OCI-M1 (cell line): ENCODE measurements around the gene BLVRB.
"Not testable (repeated sequence)": the region's sequence is repeated elsewhere in the genome, so short reads cannot be mapped to it uniquely, and the experiment has no call there.

Experiments used
- DNase-seq: peaks from one replicate; lab custom pipeline; 2025; lab: John Stamatoyannopoulos, UW

BLVRB gene

GRCh38 chr19:40486017-40486416 is 20.5 kb upstream of the BLVRB start:
- DNase-seq = no peak

DNA sequence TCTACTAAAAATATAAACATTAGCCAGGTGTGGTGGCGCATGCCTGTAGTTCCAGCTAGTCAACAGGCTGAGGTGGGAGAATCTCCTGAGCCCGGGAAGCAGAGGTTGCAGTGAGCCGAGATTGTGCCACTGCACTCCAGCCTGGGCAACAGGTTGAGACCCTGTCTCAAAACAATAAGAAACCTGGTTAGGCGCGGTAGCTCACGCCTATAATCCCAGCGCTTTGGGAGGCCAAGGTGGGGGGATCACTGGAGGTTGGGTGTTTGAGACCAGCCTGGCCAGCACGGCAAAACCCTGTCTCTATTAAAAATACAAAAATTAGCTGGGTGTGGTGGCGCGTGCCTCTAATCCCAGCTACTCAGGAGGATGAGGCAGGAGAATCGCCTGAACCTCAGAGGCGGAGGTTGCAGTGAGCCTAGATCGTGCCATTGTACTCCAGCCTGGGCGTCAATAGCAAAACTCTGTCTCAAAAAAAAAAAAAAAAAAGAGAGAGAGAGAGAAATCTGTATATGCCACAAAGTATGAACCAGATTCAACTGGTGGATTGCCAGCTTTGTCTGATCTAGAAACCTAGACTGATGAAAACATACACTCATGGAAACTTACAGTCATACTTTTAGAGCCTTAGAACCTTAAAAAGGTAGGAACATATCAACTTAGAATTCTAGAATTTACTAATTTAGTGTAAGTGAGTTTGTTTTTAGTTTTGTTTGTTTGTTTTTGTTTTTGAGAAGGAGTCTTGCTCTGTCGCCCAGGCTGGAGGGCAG is 10.5 kb upstream of the BLVRB start:
- DNase-seq = not testable (repeated sequence)

- no peak for DNase-seq
Observed at GRCh38 chr19:40474737-40475136, 9.2 kb upstream of the BLVRB start.

DNA sequence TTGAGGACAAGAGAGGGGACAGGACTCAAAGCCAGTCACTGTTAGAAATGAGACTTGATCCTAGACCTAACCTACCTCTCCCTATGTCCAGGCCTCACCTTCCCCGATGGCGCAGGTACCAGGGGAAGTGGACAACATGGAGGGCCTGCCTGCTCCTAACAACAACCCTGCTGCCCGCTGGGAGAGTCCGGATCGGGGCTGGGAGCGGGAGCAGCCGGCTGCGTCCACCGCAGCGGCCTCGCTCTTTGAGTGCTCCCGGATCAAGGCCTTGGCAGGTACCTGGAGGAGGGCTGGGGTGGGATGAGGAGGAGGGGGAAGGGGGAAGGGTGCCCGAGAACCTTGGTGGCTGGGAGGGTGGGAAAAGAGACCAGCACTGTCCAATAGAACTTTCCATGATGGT is 7.0 kb upstream of the BLVRB start:
- DNase-seq = no peak

- no peak for DNase-seq
Observed at GRCh38 chr19:40471111-40471510, 5.6 kb upstream of the BLVRB start.

DNA sequence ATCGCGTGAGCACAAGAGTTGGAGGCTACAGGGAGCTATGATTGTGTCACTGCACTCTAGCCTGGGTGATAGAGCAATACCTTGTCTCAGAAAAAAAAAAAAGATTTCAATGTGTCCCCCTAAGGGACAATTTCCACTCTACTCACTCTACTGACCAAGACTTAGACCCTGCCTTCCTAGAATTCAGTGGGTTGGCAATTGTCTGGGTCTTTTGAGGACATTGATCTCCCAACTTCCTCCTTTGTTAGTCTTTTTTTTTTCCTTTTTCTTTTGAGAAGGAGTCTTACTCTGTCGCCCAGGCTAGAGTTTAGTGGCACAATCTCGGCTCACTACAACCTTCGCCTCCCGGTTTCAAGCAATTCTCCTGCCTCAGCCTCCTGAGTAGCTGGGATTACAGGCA is 3.5 kb upstream of the BLVRB start:
- DNase-seq = peak; percentile 84

DNA sequence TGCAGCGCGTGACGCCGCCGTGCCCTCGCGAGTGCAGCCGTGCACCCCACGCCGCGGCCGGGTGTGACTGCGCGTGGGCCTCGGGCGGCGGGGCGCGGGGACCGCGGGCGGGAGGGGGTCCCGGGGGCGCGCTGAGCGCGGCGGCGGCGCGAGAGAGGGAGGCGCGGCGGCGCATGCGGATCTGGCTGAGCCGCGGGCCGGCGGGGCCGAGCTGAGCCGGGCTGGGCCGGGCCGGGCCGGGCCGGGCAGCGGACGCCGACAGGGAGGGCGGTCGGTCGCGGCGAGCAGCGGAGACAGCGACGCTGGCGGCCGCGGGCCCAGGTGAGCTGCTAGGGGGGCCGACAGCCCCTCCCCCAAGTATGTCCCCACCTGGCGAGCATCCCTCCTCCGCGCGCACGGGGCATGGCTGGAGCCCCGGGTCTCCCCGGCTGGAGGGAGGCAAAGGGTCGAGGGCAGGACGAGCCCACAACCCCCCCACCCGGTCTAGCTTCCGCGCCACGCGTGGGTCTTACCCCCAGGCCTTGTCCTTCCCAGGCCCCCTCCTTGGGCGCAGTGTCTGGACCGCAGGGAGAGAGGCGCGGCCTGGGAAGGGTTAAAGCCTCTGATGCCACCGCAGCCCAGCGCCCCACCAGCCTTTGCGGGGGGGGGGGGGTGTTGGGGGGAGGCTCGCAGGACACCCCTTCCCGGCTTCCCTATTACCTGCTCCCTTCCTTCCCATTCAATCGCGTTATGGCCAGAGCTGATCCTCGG is 1.6 kb upstream of the BLVRB start, which contains the start of gene SPTBN4:
SPTBN4 (plus strand) TSS at position 17 of the 750 bp plus-strand sequence. CDS start 5,621 bp downstream, outside the sequence.
- DNase-seq = no peak

GRCh38 chr19:40466219-40466984 is 857 bp upstream of the BLVRB start:
- no peak for DNase-seq

- peak; percentile 93 for DNase-seq
Observed at GRCh38 chr19:40465025-40465556, 454 bp downstream of the BLVRB start.

DNA sequence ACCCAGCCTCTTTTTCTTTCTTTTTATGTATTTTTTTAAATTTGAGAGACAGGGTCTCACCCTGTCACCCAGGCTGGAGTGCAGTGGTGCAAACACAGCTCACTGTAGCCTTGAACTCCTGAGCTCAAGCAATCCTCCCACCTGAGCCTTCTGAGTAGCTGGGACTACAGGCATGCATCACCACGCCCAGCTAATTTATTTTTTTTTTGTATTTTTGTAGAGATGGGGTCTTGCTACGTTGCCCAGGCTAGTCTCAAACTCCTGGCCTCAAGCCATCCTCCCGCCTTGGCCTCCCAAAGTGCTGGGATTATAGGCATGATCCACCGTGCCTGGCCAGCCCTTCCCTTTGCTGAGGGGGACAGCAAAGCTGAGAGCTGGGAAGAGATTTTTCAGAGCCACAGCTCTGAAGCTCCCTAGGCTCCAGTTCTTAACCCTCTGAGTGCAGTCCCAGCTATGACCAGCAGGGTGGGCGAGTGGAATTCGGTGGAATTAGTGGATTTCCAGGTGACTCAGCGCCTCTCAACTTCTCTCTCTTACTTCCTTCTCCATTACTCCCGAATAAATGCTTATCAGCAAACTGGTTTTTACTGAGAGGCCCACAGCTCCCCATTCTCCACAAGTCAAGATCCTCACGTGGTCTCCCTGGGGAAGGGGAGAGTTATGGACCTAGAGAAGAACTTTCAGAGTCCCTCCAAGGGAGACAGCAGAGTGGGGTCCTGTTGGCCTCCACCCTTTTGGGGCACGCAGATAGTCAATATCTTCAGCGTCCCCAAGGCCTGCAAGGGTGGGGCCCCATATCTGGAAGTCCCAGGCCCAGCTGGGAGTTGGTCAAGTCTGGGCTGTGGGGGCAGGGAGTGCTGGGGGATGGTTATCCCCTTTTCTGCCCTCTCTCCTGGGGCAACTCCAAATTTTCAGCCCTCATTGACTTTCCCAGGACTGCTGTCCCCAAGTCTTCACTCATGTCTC is 1.2 kb downstream of the BLVRB start:
- peak; percentile 97 for DNase-seq

- DNase-seq = peak; percentile 72
Observed at GRCh38 chr19:40463587-40464037, 1.9 kb downstream of the BLVRB start.

DNA sequence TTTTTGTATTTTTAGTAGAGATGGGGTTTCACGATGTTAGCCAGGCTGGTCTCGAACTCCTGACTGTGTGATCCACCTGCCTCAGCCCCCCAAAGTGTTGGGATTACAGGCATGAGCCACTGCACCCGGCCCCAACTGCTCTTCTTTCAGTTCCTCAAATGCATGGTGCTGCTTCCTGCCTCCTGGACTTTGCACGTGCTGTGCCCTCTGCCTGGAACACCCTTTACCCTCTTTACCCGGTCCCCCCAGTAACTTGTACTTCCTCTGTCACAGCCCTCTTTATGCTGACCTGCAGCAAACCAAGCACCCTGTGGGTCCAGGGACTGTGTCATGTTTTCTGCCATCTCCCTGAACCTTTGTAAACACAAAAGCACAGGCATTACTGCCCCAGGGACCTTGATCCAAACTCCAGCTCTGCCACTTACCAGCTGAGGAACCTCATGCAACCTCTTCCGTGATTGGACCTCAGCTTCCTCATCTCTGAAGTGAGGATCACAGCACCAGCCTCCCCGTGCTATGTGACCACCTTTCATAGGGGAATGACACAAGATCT is 3.8 kb downstream of the BLVRB start:
- DNase-seq = no peak

- DNase-seq = no peak
Observed at GRCh38 chr19:40460185-40460584, 5.4 kb downstream of the BLVRB start.

DNA sequence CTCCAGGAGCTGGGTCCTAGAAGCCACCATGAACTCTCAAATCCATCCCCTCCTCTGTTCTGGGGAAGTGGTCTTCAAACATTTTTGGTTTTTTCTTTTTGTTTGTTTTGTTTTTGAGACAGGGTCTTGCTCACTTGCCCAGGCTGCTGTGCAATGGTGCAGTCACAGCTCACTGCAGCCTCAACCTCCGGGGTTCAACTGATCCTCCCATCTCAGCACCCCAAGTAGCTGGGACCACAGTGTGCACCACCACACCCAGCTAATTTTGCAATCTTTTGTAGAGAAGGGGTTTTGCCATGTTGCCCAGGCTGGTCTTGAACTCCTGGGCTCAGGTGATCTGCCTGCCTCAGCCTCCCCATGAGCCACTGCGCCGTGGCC is 7.0 kb downstream of the BLVRB start:
- DNase-seq = no peak

DNA sequence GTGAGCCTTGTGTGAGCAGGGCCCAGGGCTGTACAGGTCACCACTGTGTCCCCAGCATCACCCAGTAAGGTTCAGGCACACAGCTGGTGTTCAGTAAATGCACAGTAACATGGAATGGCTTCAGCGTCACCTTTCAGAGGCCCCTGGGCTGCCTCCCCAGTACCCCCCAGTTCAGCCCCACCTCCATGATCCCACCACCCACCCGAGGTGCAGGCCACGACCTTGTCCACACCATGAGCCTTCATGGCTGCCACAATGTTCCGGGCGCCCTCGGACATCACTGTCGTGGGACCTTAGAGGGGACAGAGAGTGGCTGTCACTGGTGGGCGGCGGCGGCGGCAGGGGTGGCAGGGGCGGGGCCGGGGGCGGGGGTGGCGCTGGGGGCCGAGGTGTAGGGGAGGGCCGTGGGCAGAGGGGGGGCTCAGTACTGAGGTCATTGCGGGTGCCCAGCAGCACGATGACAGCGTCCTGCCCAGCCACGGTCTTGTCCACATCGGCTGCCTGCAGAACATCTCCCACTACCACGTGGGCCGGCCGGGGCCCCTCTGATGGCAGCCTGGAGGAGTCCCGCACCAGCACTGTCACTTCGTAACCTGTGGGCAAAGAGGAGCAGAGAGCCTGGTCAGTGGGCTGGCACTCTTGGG is 7.5 kb downstream of the BLVRB start:
- DNase-seq = no peak

DNA sequence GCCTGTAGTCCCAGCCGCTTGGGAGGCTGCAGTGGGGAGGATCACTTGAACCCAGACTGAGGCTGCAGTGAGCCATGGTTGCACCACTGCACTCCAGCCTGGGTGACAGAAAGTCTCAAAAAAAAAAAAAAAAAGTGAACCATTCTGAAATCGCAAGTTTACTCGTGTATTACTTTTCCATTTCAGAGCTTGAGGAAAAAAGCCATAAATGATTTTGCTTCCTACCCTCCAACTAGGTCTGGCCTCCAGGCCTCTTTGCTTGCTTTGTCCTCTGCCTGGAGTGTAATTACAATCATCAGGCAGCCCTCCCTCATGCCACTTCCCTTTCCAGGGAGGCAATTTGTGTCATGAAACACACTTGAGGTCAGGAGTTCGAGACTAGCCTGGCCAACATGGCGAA is 8.5 kb downstream of the BLVRB start:
- DNase-seq = no peak

DNA sequence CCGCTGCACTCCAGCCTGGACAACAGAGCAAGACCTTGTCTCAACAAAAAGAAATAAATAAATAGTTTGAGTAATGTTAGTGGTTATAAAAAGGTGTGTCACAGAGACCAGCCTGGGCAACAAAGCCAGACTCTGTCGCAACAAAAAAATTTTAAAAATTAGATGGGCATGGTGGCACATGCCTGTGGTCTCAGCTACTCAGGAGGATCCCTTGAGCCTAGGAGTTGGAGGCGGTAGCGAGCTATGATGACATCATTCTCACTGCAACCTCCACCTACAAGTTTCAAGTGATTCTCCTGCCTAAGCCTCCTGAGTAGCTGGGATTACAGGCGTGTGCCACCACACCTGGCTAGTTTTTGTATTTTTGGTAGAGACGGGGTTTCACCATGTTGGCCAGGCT is 11.6 kb downstream of the BLVRB start:
- not testable (repeated sequence) for DNase-seq

DNA sequence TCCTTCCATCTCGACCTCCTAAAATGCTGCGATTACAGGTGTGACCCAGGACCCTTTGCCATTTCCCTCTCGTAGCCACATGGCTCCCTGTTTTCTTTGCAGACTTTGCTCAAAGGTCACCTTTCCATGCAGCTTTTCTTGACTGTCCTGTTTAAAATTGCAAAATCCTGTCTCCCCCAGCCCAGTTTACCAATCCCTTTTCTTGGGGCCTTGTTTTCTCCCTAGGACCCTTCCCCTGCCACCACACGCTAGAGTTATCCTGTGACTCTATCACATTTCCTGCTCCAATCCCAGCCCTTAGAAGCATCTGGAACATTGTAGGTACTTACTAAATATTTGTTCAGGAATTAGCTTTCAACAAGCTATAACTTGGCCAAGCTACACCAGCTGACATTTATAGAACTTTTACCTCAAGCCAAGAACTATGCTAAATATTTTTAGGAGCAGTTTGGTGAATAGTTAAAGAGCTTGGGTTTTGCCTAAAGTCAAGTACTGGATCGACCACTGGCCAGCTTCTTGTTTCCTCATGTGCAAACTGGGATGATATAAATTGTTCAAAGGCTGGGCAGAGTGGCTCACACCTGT is 12.3 kb downstream of the BLVRB start:
- no peak for DNase-seq

DNA sequence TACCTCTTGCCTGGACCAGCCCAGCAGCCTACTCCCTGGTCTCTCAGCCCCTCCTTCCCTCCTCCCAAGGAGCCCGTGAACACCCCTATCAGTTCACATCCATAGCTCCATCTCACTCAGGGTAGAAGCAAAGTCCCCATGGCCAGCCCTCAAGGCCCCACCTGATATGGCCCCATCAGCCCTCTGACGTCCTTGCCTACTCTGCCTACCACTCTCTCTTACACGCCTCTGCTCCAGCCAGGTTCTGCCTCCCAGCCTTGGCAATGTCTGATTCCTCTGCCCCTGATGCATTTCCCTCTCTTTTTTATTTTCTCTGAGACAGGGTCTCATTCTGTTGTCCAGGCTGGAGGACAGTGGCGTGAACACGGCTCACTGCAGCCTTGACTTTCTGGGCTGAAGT is 13.5 kb downstream of the BLVRB start:
- no peak for DNase-seq

DNA sequence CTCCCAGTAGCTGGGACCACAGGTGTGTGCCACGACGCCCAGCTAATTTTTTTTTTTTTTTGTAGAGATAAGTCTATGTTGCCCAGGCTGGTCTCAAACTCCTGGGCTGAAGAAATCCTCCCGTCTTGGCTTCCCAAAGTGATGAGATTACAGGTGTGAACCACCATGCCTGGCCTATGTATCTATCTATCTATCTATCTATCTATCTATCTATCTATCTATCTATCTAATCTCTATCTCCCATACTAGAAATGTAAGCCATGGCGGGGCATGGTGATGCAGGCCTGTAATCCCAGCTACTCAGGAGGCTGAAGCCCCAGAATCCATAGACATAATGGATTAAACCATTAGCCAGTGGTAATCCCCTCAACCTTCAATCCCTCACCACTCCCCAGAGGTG is 14.9 kb downstream of the BLVRB start:
- no peak for DNase-seq
